Stomach (tissue), 9 donors: Measurements from ENCODE around the gene SP2. TPM values are rescaled to one million over a fixed set of nuclear protein-coding genes. Genes with fewer than 3 reads are reported as not detected.

ENCODE experiments used
- DNase-seq, 2 donors: peaks; one replicate each; pipeline versions ENCODE4 v3.0.0 to v3.0.0-alpha.2; 2013 to 2019
- H3K27ac ChIP-seq, 5 donors: fragments of 200-600 bp in 4 of 5; sonication (generic) in 4 of 5; one replicate each; pipeline ENCODE4 v1.5.1; 2013 to 2019; ENCODE audit warnings: mild to moderate bottlenecking in 1 of 5, moderate library complexity in 1 of 5
- H3K27me3 ChIP-seq, 3 donors: fragments of 200-600 bp; sonication (generic); one replicate each; pipeline ENCODE4 v1.5.1; 2017 to 2019; ENCODE audit warnings: mixed run types in 1 of 3
- H3K36me3 ChIP-seq, 4 donors: fragments of 200-600 bp; sonication (generic); 1 replicate in 3 of 4; 2 replicates in 1 of 4; pipeline ENCODE4 v1.5.1; 2016 to 2019
- H3K4me1 ChIP-seq, 4 donors: fragments of 200-600 bp; sonication (generic); one replicate each; pipeline ENCODE4 v1.5.1; 2016 to 2019
- H3K4me3 ChIP-seq, 4 donors: fragments of 200-600 bp; sonication (generic) in 3 of 4; one replicate each; pipeline ENCODE4 v1.5.1; 2016 to 2019; ENCODE audit warnings: mild to moderate bottlenecking in 1 of 4
- H3K9me3 ChIP-seq, 4 donors: fragments of 200-600 bp; sonication (generic); one replicate each; pipeline ENCODE4 v1.5.1; 2016 to 2019
- EP300 ChIP-seq: sonication (generic); formaldehyde crosslinking; IDR thresholded peaks from one replicate; pipeline ENCODE4 v1.6.1; 2017; ENCODE audit warnings: antibody characterized with exemption
- POLR2A ChIP-seq, 4 donors: fragments of 450-650 bp; IDR thresholded peaks; one replicate each; pipeline ENCODE4 v1.6.1; 2016; ENCODE audit warnings: antibody characterized with exemption in 4 of 4, control low read depth in 2 of 4, mild to moderate bottlenecking in 1 of 4, moderate library complexity in 1 of 4
- POLR2AphosphoS5 ChIP-seq, 3 donors: sonication (generic); formaldehyde crosslinking; IDR thresholded peaks; one replicate each; pipeline ENCODE4 v1.6.1; 2016; ENCODE audit warnings: antibody characterized with exemption in 3 of 3
- WGBS, 5 donors: extraction: QIAGEN DNeasy Blood & Tissue Kit in 3 of 5; methylation state at CpG; one replicate each; pipeline versions ENCODE4 v1.1.5 to v1.1.7; 2013 to 2018; 5-methylcytosine and 5-hydroxymethylcytosine counted together
- intact Hi-C: fragments of 100-400 bp; cut with DNase I; formaldehyde crosslinking; loops from one replicate; pipeline ENCODE4 v1.15.1; 2023; ENCODE audit warnings: low total_unique reads
- polyA plus RNA-seq, 3 donors: library from polyadenylated mRNA; stranded (reverse); fragments of 200-250 nt; gene quantifications; one replicate each; pipeline ENCODE4 v1.2.3, GENCODE V29; 2013
- total RNA-seq, 5 donors: library from RNA; depleted of rRNA; stranded (reverse); fragments of >200 nt; gene quantifications; one replicate each; pipeline versions ENCODE4 v1.1.0 to v1.2.3, GENCODE V29; 2014 to 2016
- TF ChIP-seq, protein P1 (sequence below), 7 experiments: fragments of 450-650 bp in 4 of 7; fragments of 200-600 bp in 3 of 7; sonication (generic) in 3 of 7; IDR thresholded peaks; one replicate each; pipeline ENCODE4 v1.5.1; 2016 to 2019; ENCODE audit warnings: antibody characterized with exemption in 7 of 7, control low read depth in 2 of 7, mild to moderate bottlenecking in 1 of 7
- donor health status: healthy with polysubstance abuse.
- donor health status: Bipolar disorder and iron deficiency.
- donor health status: healthy.

The SP2 gene
- total and polyA plus RNA-seq, 8 donors, result 0.87 to 22.8 (median 6.3) TPM

DNA sequence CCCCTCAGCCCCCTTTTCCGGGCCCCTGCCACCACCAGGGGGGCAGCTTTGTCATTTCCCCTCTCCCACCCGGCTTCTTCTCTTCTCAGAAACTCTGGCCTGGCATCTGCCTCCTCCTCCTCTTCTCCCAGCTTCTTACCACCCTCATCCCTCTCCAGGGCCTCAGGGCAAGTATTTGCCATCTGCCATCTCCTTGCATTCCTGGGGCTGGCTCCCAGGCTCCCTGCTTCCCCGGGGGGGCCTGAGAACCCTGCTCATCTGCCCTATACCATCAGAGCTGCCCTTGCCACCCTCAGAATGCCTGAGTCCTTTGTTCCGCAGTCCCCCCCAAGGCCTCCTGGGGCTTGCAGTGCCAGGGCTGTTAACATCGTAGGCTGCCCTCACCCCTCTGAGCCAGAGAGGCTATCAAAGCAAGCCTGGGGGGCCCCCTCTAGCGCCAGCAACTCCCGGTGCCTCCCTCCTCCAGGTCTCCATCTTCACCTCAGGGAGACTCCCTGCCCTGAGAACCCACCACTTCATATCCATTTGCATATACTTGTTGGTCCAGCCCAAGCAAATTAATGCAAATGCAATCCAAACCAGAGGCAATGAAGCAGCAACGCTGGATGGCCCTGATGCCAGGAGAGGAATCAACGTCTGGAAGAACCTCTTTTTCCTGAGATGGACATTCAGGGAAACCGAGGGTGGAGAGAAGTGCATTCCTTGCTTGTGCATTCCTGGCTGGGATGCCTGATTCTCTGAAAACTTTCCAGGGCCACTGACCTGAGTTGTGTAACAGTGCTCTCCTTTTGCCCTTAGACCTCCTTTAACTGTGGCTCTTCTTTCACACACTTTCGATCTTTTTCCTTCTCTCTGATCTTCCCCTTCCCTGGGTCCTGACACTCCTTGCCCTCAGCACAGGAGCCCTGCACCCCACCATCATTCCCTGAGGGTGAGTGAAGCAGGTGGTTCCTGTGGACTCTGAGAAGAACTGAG is 20.7 kb upstream of the SP2 start:
- Histone ChIP-seq H3K9me3 (no peaks in the 10 kb centered on the region), H3K4me3 (no peak overlapping the region), H3K4me1 (peaks cover 0 to 9% (median 4%) of the 10 kb centered on the region in 4 donors), H3K27me3 (peaks cover 13 to 92% (median 48%) of the 10 kb centered on the region in 3 donors), H3K27ac (no peak overlapping the region), H3K36me3 (no peaks in the 10 kb centered on the region)
- intact Hi-C loops, result no loop called here
- no peak for DNase-seq
- WGBS, 5 donors, result 48 to 64% (median 59%) methylated on average over 11 of the region's 11 CpGs
- no peak for TF ChIP-seq POLR2AphosphoS5 (IDR thresholded peaks at IDR 0.05)

DNA sequence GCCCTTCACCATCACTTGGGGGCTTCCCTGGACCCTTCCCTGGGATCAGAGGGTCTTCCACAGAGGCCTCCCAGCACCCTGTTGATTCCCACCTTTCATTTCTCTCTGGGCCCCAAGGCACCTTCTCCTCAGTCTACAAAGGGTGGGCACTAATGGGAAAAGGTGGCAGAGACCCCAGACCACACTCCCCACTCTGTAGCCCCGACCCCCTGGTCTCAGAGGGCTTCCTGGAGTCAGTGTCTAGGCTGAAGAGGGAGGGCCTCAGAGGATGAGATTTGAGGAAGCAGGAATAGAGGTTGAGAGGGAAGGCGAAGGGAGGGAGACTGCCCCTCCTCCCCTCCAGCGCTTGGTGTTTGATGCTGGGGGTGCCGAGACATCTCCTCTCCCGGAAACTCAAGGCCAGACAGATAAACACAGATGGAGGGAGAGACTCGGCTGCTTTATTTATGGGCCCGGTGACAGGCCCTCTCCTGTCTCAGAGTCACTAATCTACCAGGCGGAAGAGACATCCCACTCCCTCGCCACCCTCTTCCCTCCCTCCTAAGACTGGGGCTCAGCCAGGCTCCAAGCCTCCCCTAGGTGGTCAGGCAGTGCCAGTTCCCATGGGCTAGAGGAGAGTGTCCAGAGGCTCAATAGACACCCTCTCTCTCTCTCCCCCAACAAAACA is 18.5 kb upstream of the SP2 start:
- H3K36me3 ChIP-seq, result no peaks in the 10 kb centered on the region
- intact Hi-C loops, result no loop called here
- no peaks in the 10 kb centered on the region for H3K9me3 ChIP-seq
- peaks cover 0 to 12% (median 5%) of the 10 kb centered on the region in 4 donors for H3K4me1 ChIP-seq
- 47 to 67% (median 61%) methylated on average over 9 of the region's 9 CpGs for WGBS, 5 donors
- H3K27me3 ChIP-seq, result peaks cover 8 to 71% (median 29%) of the 10 kb centered on the region in 3 donors
- DNase-seq, result no peak
- H3K4me3 ChIP-seq, result no peak overlapping the region
- no peak for TF ChIP-seq POLR2AphosphoS5 (IDR thresholded peaks at IDR 0.05)
- TF ChIP-seq, protein P1, sequence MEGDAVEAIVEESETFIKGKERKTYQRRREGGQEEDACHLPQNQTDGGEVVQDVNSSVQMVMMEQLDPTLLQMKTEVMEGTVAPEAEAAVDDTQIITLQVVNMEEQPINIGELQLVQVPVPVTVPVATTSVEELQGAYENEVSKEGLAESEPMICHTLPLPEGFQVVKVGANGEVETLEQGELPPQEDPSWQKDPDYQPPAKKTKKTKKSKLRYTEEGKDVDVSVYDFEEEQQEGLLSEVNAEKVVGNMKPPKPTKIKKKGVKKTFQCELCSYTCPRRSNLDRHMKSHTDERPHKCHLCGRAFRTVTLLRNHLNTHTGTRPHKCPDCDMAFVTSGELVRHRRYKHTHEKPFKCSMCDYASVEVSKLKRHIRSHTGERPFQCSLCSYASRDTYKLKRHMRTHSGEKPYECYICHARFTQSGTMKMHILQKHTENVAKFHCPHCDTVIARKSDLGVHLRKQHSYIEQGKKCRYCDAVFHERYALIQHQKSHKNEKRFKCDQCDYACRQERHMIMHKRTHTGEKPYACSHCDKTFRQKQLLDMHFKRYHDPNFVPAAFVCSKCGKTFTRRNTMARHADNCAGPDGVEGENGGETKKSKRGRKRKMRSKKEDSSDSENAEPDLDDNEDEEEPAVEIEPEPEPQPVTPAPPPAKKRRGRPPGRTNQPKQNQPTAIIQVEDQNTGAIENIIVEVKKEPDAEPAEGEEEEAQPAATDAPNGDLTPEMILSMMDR (IDR thresholded peaks at IDR 0.05), result no peak
- TF ChIP-seq POLR2A (IDR thresholded peaks at IDR 0.05), result no peak
- TF ChIP-seq EP300, result no peak
- H3K27ac ChIP-seq, result no peak overlapping the region

DNA sequence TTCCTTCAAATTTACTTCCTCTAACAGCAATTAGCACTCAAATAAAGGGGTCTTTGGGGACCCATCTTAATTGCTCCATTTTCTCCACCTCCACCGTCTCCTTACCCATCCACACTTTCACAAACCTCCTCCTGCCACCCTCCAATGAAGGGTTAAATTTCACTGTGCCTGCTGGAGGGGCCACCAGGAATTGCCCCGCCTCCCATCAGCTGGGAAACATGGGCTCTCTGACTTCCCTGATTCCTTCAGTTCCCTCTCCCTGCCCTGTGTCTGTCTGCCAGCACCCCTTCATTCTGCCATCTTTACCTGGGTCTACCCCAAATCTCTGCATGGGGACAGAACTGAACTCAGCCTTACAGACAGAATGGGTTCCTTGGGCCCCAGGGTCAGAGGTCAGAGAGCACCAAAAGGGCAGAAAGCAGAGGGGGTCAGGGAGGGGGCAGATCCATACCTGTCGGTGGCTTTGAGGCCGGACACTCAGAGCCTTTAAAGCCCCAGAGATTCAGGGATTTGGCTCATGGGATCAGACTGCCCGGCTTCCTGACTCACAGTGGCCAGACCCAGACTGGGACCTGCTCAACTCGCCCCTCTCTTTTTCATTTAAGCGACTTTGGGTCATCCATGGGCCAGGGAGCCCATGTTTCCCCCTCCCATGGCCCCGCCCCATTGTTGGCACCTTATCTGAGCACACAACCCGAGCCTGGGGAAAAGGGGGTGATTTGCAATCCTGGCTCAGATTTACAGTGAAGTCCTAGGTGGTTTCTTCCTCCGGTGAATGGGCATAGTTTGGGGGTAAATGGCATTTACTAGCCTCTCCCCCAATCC is 17.6 kb upstream of the SP2 start:
- Histone ChIP-seq H3K27me3 (peaks cover 6 to 71% (median 20%) of the 10 kb centered on the region in 3 donors), H3K27ac (no peak overlapping the region), H3K4me1 (peaks cover 0 to 17% (median 5%) of the 10 kb centered on the region in 4 donors), H3K36me3 (no peaks in the 10 kb centered on the region), H3K4me3 (no peak overlapping the region), H3K9me3 (no peaks in the 10 kb centered on the region)
- intact Hi-C loops, result no loop called here
- WGBS, 5 donors, result 42 to 47% (median 43%) methylated on average over 10 of the region's 10 CpGs
- TF ChIP-seq POLR2AphosphoS5 (IDR thresholded peaks at IDR 0.05) (no peak), EP300 (no peak), POLR2A (IDR thresholded peaks at IDR 0.05) (no peak)
- TF ChIP-seq, protein P1 (IDR thresholded peaks at IDR 0.05), result no peak
- no peak for DNase-seq

DNA sequence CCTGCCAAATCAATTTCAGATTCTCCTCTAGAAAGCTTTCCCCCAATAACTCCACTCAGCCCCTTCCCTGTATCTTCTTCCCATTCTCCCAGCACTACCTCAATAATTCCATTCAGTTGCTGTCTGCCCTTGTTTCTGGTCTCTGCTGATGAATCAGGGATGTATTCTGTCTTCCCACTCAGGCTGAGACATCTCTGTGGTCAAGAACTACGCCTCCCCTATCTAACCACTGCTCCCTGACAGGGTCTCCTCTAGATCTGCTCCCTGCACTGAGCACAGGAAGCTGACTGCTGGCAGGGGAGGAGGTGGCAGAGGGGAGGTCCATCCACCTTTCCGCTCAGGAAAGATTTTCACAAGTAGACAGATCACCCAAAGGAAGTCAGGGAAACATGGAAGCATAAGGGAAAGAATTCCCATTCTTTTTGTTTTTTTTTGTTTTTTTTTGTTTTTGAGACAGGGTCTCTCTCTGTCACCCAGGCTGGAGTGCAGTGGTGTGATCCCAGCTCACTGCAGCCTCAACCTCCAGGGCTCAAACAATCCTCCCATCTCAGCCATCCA is 16.9 kb upstream of the SP2 start:
- 59 to 78% (median 61%) methylated on average over 2 of the region's 2 CpGs for WGBS, 5 donors
- intact Hi-C loops, result no loop called here
- H3K27ac ChIP-seq, result no peak overlapping the region
- no peak for DNase-seq
- H3K4me1 ChIP-seq, result peaks cover 0 to 20% (median 5%) of the 10 kb centered on the region in 4 donors
- H3K27me3 ChIP-seq, result peaks cover 5 to 71% (median 17%) of the 10 kb centered on the region in 3 donors
- no peaks in the 10 kb centered on the region for H3K9me3 ChIP-seq
- no peak for TF ChIP-seq POLR2A (IDR thresholded peaks at IDR 0.05)
- TF ChIP-seq POLR2AphosphoS5 (IDR thresholded peaks at IDR 0.05), result no peak
- TF ChIP-seq, protein P1 (IDR thresholded peaks at IDR 0.05), result no peak
- no peak for TF ChIP-seq EP300
- H3K4me3 ChIP-seq, result no peak overlapping the region
- H3K36me3 ChIP-seq, result no peaks in the 10 kb centered on the region
